H1 (cell line): ENCODE data around the gene CHPT1. TPM values are rescaled to one million over a fixed set of nuclear protein-coding genes. Genes with fewer than 3 reads are reported as not detected.

Experiments used
- ATF2 ChIP-seq: IDR thresholded peaks from 2 replicates; pipeline ENCODE4 v1.6.1; 2012; ENCODE audit warnings: low read length, inconsistent platforms
- BRCA1 ChIP-seq: IDR thresholded peaks from 2 replicates; pipeline ENCODE4 v1.6.1; 2012; ENCODE audit warnings: low read depth, low read length, improper control_type of control experiment
- CHD1 ChIP-seq: IDR thresholded peaks from 2 replicates; pipeline ENCODE4 v1.6.1; 2012; ENCODE audit warnings: low read depth, low read length, improper control_type of control experiment
- CHD7 ChIP-seq: fragments of 300-600 bp; sonication (generic); IDR thresholded peaks from 2 replicates; pipeline ENCODE4 v1.7.1; 2012; ENCODE audit warnings: low read length, moderate library complexity, mild to moderate bottlenecking, inconsistent platforms; ENCODE audit not compliant: insufficient replicate concordance
- EGR1 ChIP-seq: IDR thresholded peaks from 2 replicates; pipeline ENCODE4 v1.6.1; 2011; ENCODE audit warnings: low read depth, low read length, borderline replicate concordance
- POLR2A ChIP-seq, 2 experiments: IDR thresholded peaks; 1 replicate in 1 of 2; 2 replicates in 1 of 2; pipeline ENCODE4 v1.6.1; 2011; ENCODE audit warnings: low read depth in 2 of 2, low read length in 2 of 2, mild to moderate bottlenecking in 2 of 2; ENCODE audit errors: control extremely low read depth in 1 of 2
- RBBP5 ChIP-seq: IDR thresholded peaks from 2 replicates; pipeline ENCODE4 v1.7.1; 2012; ENCODE audit warnings: low read depth, mild to moderate bottlenecking, inconsistent platforms, low read length, moderate library complexity, borderline replicate concordance
- SIN3A ChIP-seq, 2 experiments: IDR thresholded peaks in 1 of 2; conservative IDR thresholded peaks in 1 of 2; 2 replicates each; pipeline ENCODE4 v1.6.1; 2011 to 2012; ENCODE audit warnings: low read length in 2 of 2, improper control_type of control experiment in 1 of 2, low read depth in 1 of 2, mild to moderate bottlenecking in 1 of 2
- SP1 ChIP-seq: IDR thresholded peaks from 2 replicates; pipeline ENCODE4 v1.6.1; 2011; ENCODE audit warnings: low read depth, low read length
- SUZ12 ChIP-seq: fragments of 200-600 bp; sonication (generic); IDR thresholded peaks from 2 replicates; pipeline ENCODE4 v1.6.1; 2012; ENCODE audit warnings: mild to moderate bottlenecking, inconsistent platforms, low read length, moderate library complexity, mixed read lengths
- TBP ChIP-seq: IDR thresholded peaks from 2 replicates; pipeline ENCODE4 v1.6.1; 2011; ENCODE audit warnings: low read depth, low read length, improper control_type of control experiment
- polyA plus RNA-seq, 7 experiments: library from polyadenylated mRNA; depleted of rRNA in 3 of 7; stranded (reverse) in 5 of 7; unstranded in 2 of 7; fragments of >200 nt in 5 of 7; fragments of 200-250 nt in 2 of 7; gene quantifications; 1 replicate in 5 of 7; 2 replicates in 1 of 7; 4 replicates in 1 of 7; pipeline versions ENCODE4 v1.2.1 to v1.2.3, GENCODE V29; 2011 to 2013; ENCODE audit warnings: missing spikeins in 2 of 7, mixed read lengths in 2 of 7
- total RNA-seq: library from RNA; stranded (reverse); fragmentation: NEBNext Ultra II Directional; extraction: Animal tissue kit (Norgen Biotek cat#: 25700); gene quantifications from 2 replicates; pipeline ENCODE4 v1.2.1, GENCODE V29; 2021

Gene CHPT1
- total and polyA plus RNA-seq, 2 of the 8 experiments (the other 6 are each of a cell fraction or from before 2014, with no cell fraction given): 13.3 to 22.5 TPM

GRCh38 chr12:101710288-101710687, 12.8 kb downstream of the CHPT1 start (continued):
- no peak for TF ChIP-seq CHD7
- TF ChIP-seq SP1: no peak
- TF ChIP-seq BRCA1: no peak
- TF ChIP-seq SIN3A (conservative IDR thresholded peaks at IDR 0.05 in 1 of 2, IDR thresholded peaks at IDR 0.05 in 1 of 2; ENCODE audit: low read depth in 1 of 2, low read length in 2 of 2): no peak
- TF ChIP-seq TBP: no peak
- TF ChIP-seq ATF2: no peak
- no peak for TF ChIP-seq CHD1
- no peak for TF ChIP-seq EGR1
- TF ChIP-seq RBBP5: no peak
- TF ChIP-seq POLR2A (IDR thresholded peaks at IDR 0.05; ENCODE audit: control extremely low read depth in 1 of 2, low read depth in 2 of 2, low read length in 2 of 2): no peak
- no peak for TF ChIP-seq SUZ12
